Activated naive CD4-positive, alpha-beta T cell treated with Interleukin-2 at 50 U/mL for 16 hours (primary cell): ENCODE data around the gene CLEC16A.
"Not testable (repeated sequence)": the region's sequence is repeated elsewhere in the genome, so short reads cannot be mapped to it uniquely, and the experiment has no call there.

Experiments
- DNase-seq: peaks from one replicate; pipeline ENCODE4 v3.0.0-alpha.2; 2020

Gene CLEC16A

GRCh38 chr16:11088074-11088730 is 143.8 kb downstream of the CLEC16A start:
- DNase-seq = peak; percentile 38

- DNase-seq = no peak
Observed at GRCh38 chr16:11088831-11089230, 144.5 kb downstream of the CLEC16A start.

- DNase-seq = no peak
Observed at GRCh38 chr16:11089504-11090124, 145.2 kb downstream of the CLEC16A start.

GRCh38 chr16:11090232-11090631 is 145.9 kb downstream of the CLEC16A start:
- DNase-seq = no peak

GRCh38 chr16:11091021-11091785 is 146.8 kb downstream of the CLEC16A start:
- no peak for DNase-seq

GRCh38 chr16:11092788-11093571 is 148.6 kb downstream of the CLEC16A start:
- DNase-seq = no peak

GRCh38 chr16:11093572-11094074 is 149.3 kb downstream of the CLEC16A start:
- no peak for DNase-seq

GRCh38 chr16:11094075-11094856 is 149.9 kb downstream of the CLEC16A start:
- peak; percentile 66 for DNase-seq

- DNase-seq = peak; percentile 28
Observed at GRCh38 chr16:11094857-11095565, 150.6 kb downstream of the CLEC16A start.

GRCh38 chr16:11095935-11096334 is 151.6 kb downstream of the CLEC16A start:
- DNase-seq = no peak

- no peak for DNase-seq
Observed at GRCh38 chr16:11097094-11097786, 152.9 kb downstream of the CLEC16A start.

- DNase-seq = no peak
Observed at GRCh38 chr16:11097787-11098167, 153.4 kb downstream of the CLEC16A start.

- DNase-seq = no peak
Observed at GRCh38 chr16:11098601-11099390, 154.4 kb downstream of the CLEC16A start.

GRCh38 chr16:11099672-11100205 is 155.4 kb downstream of the CLEC16A start:
- DNase-seq = no peak

- peak; percentile 68 for DNase-seq
Observed at GRCh38 chr16:11100239-11100750, 155.9 kb downstream of the CLEC16A start.

GRCh38 chr16:11101283-11101682 is 156.9 kb downstream of the CLEC16A start:
- DNase-seq = no peak

GRCh38 chr16:11101695-11102522 is 157.5 kb downstream of the CLEC16A start:
- DNase-seq = no peak

GRCh38 chr16:11102523-11102898 is 158.1 kb downstream of the CLEC16A start:
- no peak for DNase-seq

- not testable (repeated sequence) for DNase-seq
Observed at GRCh38 chr16:11103301-11103700, 158.9 kb downstream of the CLEC16A start.
